NCI-H748 (cell line): Measurements from ENCODE around the gene ISLR.
A peak's percentile ranks its signal among the peaks of the same experiment; 100 is the strongest.

ENCODE experiments used
- DNase-seq: peaks from one replicate; lab custom pipeline; 2025; ENCODE audit not compliant: unreplicated experiment; lab: John Stamatoyannopoulos, UW

ISLR gene

GRCh38 chr15:74192751-74193150 lies 19.2 kb downstream of the ISLR start:
- no peak for DNase-seq

GRCh38 chr15:74193299-74193718 lies 19.8 kb downstream of the ISLR start:
- DNase-seq: no peak

GRCh38 chr15:74193905-74194304 lies 20.4 kb downstream of the ISLR start:
- DNase-seq: no peak

GRCh38 chr15:74194572-74195559 lies 21.4 kb downstream of the ISLR start:
- no peak for DNase-seq

- peak; percentile 8 for DNase-seq
Measured at GRCh38 chr15:74196175-74196574, 22.7 kb downstream of the ISLR start.

- DNase-seq: no peak
Measured at GRCh38 chr15:74197176-74197965, 23.9 kb downstream of the ISLR start.

- DNase-seq: no peak
Measured at GRCh38 chr15:74199297-74199652, 25.8 kb downstream of the ISLR start.

- DNase-seq: no peak
Measured at GRCh38 chr15:74200412-74200815, 26.9 kb downstream of the ISLR start.

- DNase-seq: no peak
Measured at GRCh38 chr15:74200871-74201419, 27.4 kb downstream of the ISLR start.

GRCh38 chr15:74201710-74202420 lies 28.4 kb downstream of the ISLR start:
- DNase-seq: no peak

GRCh38 chr15:74202452-74203401 lies 29.2 kb downstream of the ISLR start, which contains the start of gene STRA6:
TSS of gene STRA6 (minus strand) at chr15:74202787. CDS start at chr15:74202267, 520 bp downstream.
- DNase-seq: peak; percentile 18

- peak; percentile 15 for DNase-seq
Measured at GRCh38 chr15:74203914-74204431, 30.5 kb downstream of the ISLR start.

- no peak for DNase-seq
Measured at GRCh38 chr15:74205582-74205947, 32.1 kb downstream of the ISLR start.

- DNase-seq: no peak
Measured at GRCh38 chr15:74206801-74207281, 33.3 kb downstream of the ISLR start.

- no peak for DNase-seq
Measured at GRCh38 chr15:74207652-74208440, 34.3 kb downstream of the ISLR start.

- no peak for DNase-seq
Measured at GRCh38 chr15:74208496-74208895, 35.0 kb downstream of the ISLR start.

- DNase-seq: no peak
Measured at GRCh38 chr15:74208901-74209559, 35.5 kb downstream of the ISLR start.

GRCh38 chr15:74209560-74209958 lies 36.0 kb downstream of the ISLR start:
- DNase-seq: no peak
